ENCODE measurements around the gene CCDC178.

DNA sequence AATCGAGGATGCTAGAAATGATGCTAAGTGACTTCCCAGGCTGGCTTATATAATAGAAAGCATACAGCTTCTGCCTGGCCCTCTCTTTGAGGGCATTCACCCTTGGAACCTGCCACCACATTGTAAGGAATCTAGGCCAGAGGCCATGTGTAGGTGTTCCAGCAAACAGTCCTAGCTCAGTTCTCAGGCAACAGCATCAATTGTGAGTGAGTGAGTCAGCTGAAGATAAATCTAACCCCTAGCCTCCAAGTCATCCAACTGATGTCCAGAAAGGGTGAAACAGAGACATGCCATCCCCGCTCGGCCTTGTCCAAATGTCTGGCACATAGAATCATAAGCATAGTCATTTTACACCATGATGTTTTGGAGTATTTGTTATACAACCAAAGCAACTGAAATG lies 343.4 kb downstream of the CCDC178 start:
- TF ChIP-seq POLR2A (IDR thresholded peaks at IDR 0.05; ENCODE audit: low read length) (no peak), GATA1 (IDR thresholded peaks at IDR 0.05; ENCODE audit: low read depth, low read length) (no peak)

Measured in erythroblast (primary cell).